Vagina (tissue), 2 donors: Measurements from ENCODE around the gene MDM1. TPM values are rescaled to one million over a fixed set of nuclear protein-coding genes. Genes with fewer than 3 reads are reported as not detected.

ENCODE experiments used
- DNase-seq, 2 donors: peaks; one replicate each; pipeline ENCODE4 v3.0.0-alpha.2; 2017; ENCODE audit errors: extremely low spot score in 2 of 2
- H3K27ac ChIP-seq: fragments of 200-600 bp; sonication (generic); one replicate; pipeline ENCODE4 v1.5.1; 2019
- H3K27me3 ChIP-seq: fragments of 200-600 bp; sonication (generic); one replicate; pipeline ENCODE4 v1.5.1; 2019
- H3K36me3 ChIP-seq, 2 donors: fragments of 200-600 bp; sonication (generic); one replicate each; pipeline ENCODE4 v1.5.1; 2017 to 2019
- H3K4me1 ChIP-seq: fragments of 200-600 bp; sonication (generic); one replicate; pipeline ENCODE4 v1.5.1; 2019
- H3K4me3 ChIP-seq, 2 donors: fragments of 200-600 bp; sonication (generic); 1 replicate in 1 of 2; 2 replicates in 1 of 2; pipeline ENCODE4 v1.5.1; 2016 to 2019
- H3K9me3 ChIP-seq: fragments of 200-600 bp; sonication (generic); one replicate; pipeline ENCODE4 v1.5.1; 2019
- CTCF ChIP-seq, 3 experiments: fragments of 450-650 bp in 2 of 3; fragments of 200-600 bp in 1 of 3; sonication (generic) in 1 of 3; IDR thresholded peaks; one replicate each; pipeline ENCODE4 v1.5.1; 2017 to 2019; ENCODE audit warnings: antibody characterized with exemption in 3 of 3, mild to moderate bottlenecking in 2 of 3, moderate library complexity in 2 of 3
- POLR2A ChIP-seq, 2 donors: fragments of 450-650 bp; IDR thresholded peaks; one replicate each; pipeline ENCODE4 v1.6.1; 2017; ENCODE audit warnings: antibody characterized with exemption in 2 of 2, mild to moderate bottlenecking in 2 of 2, moderate library complexity in 2 of 2
- POLR2AphosphoS5 ChIP-seq, 2 donors: sonication (generic); formaldehyde crosslinking; IDR thresholded peaks; one replicate each; pipeline ENCODE4 v1.9.0; 2017; ENCODE audit warnings: antibody characterized with exemption in 2 of 2, mild to moderate bottlenecking in 2 of 2, low read depth in 1 of 2; ENCODE audit not compliant: insufficient read depth in 1 of 2
- intact Hi-C: fragments of 100-400 bp; cut with DNase I; formaldehyde crosslinking; loops from one replicate; pipeline ENCODE4 v1.15.1; 2023
- total RNA-seq: library from RNA; depleted of rRNA; stranded (reverse); fragments of >200 nt; gene quantifications from one replicate; pipeline ENCODE4 v1.2.3, GENCODE V29; 2016

The MDM1 gene
- total RNA-seq, 1 donor from 2014 or later = 30.0 TPM

GRCh38 chr12:68342966-68343365 is 10.8 kb upstream of the MDM1 start:
- intact Hi-C loops = no loop called here
- no peak for DNase-seq
- Histone ChIP-seq H3K36me3 (no peaks in the 10 kb centered on the region), H3K9me3 (no peaks in the 10 kb centered on the region), H3K4me3 (no peak overlapping the region), H3K27me3 (no peaks in the 10 kb centered on the region), H3K27ac (no peak overlapping the region), H3K4me1 (no peaks in the 10 kb centered on the region)
- no peak for TF ChIP-seq POLR2AphosphoS5 (IDR thresholded peaks at IDR 0.05; ENCODE audit: insufficient read depth in 1 of 2, low read depth in 1 of 2)
- no peak for TF ChIP-seq CTCF (IDR thresholded peaks at IDR 0.05)
- no peak for TF ChIP-seq POLR2A (IDR thresholded peaks at IDR 0.05)

GRCh38 chr12:68341822-68342221 is 9.7 kb upstream of the MDM1 start:
- Histone ChIP-seq H3K27me3 (no peaks in the 10 kb centered on the region), H3K4me3 (no peak overlapping the region), H3K4me1 (peaks cover 6% of the 10 kb centered on the region), H3K27ac (no peak overlapping the region), H3K36me3 (no peaks in the 10 kb centered on the region), H3K9me3 (no peaks in the 10 kb centered on the region)
- no peak for DNase-seq
- no peak for TF ChIP-seq POLR2A (IDR thresholded peaks at IDR 0.05)
- TF ChIP-seq CTCF (IDR thresholded peaks at IDR 0.05) = no peak
- no peak for TF ChIP-seq POLR2AphosphoS5 (IDR thresholded peaks at IDR 0.05; ENCODE audit: insufficient read depth in 1 of 2, low read depth in 1 of 2)
- intact Hi-C loops = no loop called here

- no peaks in the 10 kb centered on the region for H3K9me3 ChIP-seq
- no peak overlapping the region for H3K27ac ChIP-seq
- H3K36me3 ChIP-seq = no peaks in the 10 kb centered on the region
- DNase-seq = no peak
- H3K4me3 ChIP-seq = no peak overlapping the region
- TF ChIP-seq POLR2AphosphoS5 (IDR thresholded peaks at IDR 0.05; ENCODE audit: insufficient read depth in 1 of 2, low read depth in 1 of 2) = no peak
- TF ChIP-seq CTCF (IDR thresholded peaks at IDR 0.05) = no peak
- TF ChIP-seq POLR2A (IDR thresholded peaks at IDR 0.05) = no peak
- no peaks in the 10 kb centered on the region for H3K27me3 ChIP-seq
- intact Hi-C loops = no loop called here
- H3K4me1 ChIP-seq = peaks cover 6% of the 10 kb centered on the region
These were observed 8.5 kb upstream of the MDM1 start for GRCh38 chr12:68340404-68341270.

- no peak for DNase-seq
- intact Hi-C loops = no loop called here
- H3K27ac ChIP-seq = no peak overlapping the region
These were observed 4.7 kb upstream of the MDM1 start for GRCh38 chr12:68336889-68337303.

More at GRCh38 chr12:68336889-68337303, 4.7 kb upstream of the MDM1 start:
- H3K36me3 ChIP-seq = no peaks in the 10 kb centered on the region
- no peaks in the 10 kb centered on the region for H3K27me3 ChIP-seq
- H3K4me1 ChIP-seq = peaks cover 6% of the 10 kb centered on the region
- peak in 1 of 2 donors; percentile 73 for TF ChIP-seq POLR2AphosphoS5 (IDR thresholded peaks at IDR 0.05; ENCODE audit: insufficient read depth in 1 of 2, low read depth in 1 of 2)
- no peak for TF ChIP-seq CTCF (IDR thresholded peaks at IDR 0.05)
- no peak overlapping the region for H3K4me3 ChIP-seq
- H3K9me3 ChIP-seq = no peaks in the 10 kb centered on the region
